ENCODE results near the gene SRGAP1. TPM values are rescaled to one million over a fixed set of nuclear protein-coding genes. Genes with fewer than 3 reads are reported as not detected.
A peak's percentile ranks its signal among the peaks of the same experiment; 100 is the strongest.

The SRGAP1 gene
- total and polyA plus RNA-seq, 2 of the 13 experiments (the other 11 are each of a cell fraction or from before 2014, with no cell fraction given), result 1.6 to 3.4 TPM

DNA sequence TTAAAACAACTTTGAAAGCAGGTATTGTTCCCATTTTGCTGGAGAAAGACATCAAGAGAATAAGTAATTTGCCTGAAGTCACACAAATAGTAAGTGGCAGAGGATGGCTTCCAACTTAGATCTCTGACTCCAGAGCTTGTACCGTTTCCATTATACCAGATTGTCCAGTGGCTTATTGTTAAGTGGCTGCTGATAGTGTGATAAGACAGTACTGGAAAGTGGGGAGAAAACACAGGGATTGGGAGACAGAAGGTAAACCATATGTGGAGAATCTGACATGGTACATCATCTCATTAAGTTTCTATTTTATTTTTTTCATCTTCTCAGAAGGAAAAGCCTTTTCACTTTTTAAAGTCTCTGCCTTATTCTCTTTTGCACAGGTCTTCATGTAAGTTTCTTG is 108.5 kb downstream of the SRGAP1 start (continued):
- TF ChIP-seq, protein P1, sequence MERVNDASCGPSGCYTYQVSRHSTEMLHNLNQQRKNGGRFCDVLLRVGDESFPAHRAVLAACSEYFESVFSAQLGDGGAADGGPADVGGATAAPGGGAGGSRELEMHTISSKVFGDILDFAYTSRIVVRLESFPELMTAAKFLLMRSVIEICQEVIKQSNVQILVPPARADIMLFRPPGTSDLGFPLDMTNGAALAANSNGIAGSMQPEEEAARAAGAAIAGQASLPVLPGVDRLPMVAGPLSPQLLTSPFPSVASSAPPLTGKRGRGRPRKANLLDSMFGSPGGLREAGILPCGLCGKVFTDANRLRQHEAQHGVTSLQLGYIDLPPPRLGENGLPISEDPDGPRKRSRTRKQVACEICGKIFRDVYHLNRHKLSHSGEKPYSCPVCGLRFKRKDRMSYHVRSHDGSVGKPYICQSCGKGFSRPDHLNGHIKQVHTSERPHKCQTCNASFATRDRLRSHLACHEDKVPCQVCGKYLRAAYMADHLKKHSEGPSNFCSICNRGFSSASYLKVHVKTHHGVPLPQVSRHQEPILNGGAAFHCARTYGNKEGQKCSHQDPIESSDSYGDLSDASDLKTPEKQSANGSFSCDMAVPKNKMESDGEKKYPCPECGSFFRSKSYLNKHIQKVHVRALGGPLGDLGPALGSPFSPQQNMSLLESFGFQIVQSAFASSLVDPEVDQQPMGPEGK (CRISPR knock-in tag; IDR thresholded peaks at IDR 0.05), result no peak

DNA sequence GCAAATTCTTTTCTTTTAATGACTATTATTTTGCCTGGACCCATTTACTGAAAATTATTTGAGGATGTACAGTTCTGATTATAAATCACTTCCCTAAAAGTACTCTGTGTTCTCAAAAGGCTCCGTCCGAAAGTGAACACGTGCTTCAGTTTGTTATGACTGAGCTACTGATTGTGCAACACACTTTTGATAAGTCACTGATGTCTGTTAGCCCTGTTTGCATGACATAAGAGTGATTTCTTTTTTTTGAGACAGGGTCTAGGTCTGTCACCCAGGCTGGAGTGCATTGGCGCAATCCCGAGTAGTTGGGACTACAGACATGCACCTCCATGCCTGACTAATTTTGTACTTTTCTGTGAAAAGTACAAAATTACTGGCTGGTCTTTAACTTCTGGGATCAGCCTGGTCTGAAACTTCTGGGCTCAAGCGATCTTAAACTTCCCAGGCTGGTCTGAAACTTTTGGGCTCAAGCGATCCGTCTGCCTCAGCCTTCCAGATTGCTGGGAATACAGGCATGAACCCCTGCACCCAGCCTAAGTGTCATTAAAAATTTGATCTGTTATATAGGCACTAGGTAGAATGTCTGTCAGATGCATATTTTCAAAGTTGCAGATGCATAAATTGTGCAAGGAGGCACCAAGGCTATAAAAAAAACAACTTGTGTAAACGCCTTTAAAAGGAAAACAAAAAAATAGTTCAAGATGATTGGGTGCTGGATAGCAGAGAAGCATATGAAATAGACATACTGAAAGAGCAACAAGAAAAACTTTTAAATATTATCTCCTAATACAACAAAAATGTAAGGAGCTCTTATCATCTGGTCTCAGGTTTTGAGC is 111.5 kb downstream of the SRGAP1 start:
- Histone ChIP-seq H3K36me3 (replicated peaks in 1 of 2; ENCODE audit: control insufficient read depth in 1 of 2, insufficient read depth in 2 of 2, low read length in 2 of 2) (no peaks in the 10 kb centered on the region), H3K27me3 (ENCODE audit: control insufficient read depth in 1 of 2, insufficient read depth in 2 of 2, low read length in 2 of 2) (no peaks in the 10 kb centered on the region), H3K4me3 (replicated peaks in 1 of 3; ENCODE audit: insufficient read depth in 1 of 3, low read depth in 2 of 3, low read length in 3 of 3) (no peak overlapping the region), H3K4me1 (ENCODE audit: insufficient read depth, low read length) (peaks cover 3% of the 10 kb centered on the region), H3K9me3 (ENCODE audit: low read length) (no peaks in the 10 kb centered on the region), H3K27ac (ENCODE audit: extremely low read length, insufficient read depth, low read length) (no peak overlapping the region), H3K79me2 (ENCODE audit: insufficient read depth, low read length) (no peaks in the 10 kb centered on the region), H3K9ac (ENCODE audit: insufficient read depth, low read depth, low read length) (no peak overlapping the region), H4K20me1 (ENCODE audit: insufficient read depth, low read length) (no peaks in the 10 kb centered on the region), H2AFZ (ENCODE audit: low read length) (no peak overlapping the region), H3K4me2 (ENCODE audit: low read depth, low read length) (no peak overlapping the region)
- intact Hi-C loops (cut with micrococcal nuclease; ENCODE audit: unreplicated experiment), result no loop called here
- ATAC-seq, result no peak
- BruUV-seq (replicated peaks), result no TSS peak
- in situ Hi-C loops (cut with HindIII; ENCODE audit: extremely low pct_ligation_motif_present, low pct_unique_long_range_greater_than_20kb), result no loop called here
- CTCF ChIA-PET (ENCODE audit: low intra/inter-chr PET ratio, low total read pairs), result no interaction called here
- POLR2A ChIA-PET, result interaction anchor here (1.0 kb wide), 1 partner anchor 112 kb away, joined by 3 read pairs; no protein-coding TSS in a partner anchor
- DNase-seq (ENCODE audit: low spot score), result no peak
- FAIRE-seq, result no peak
- TF ChIP-seq CEBPB (IDR thresholded peaks at IDR 0.05; ENCODE audit: borderline replicate concordance, low read depth, low read length) (peak; percentile 78), SMARCC2 (IDR thresholded peaks at IDR 0.05) (no peak), MTF2 (CRISPR knock-in tag; IDR thresholded peaks at IDR 0.05; ENCODE audit: borderline replicate concordance) (no peak), CEBPG (CRISPR knock-in tag; IDR thresholded peaks at IDR 0.05) (peak; percentile 50)
- WGBS (ENCODE audit: low lambda C conversion rate), result 92% methylated on average over 9 of the region's 9 CpGs
